ENCODE measurements around the gene KIF26A.

Gene KIF26A

GRCh38 chr14:104145826-104146601 lies 7.6 kb downstream of the KIF26A start:
- ChIA-PET CTCF (interaction anchor here (0.8 to 1.3 kb wide), 2 partner anchors 59 to 418 kb away, joined by 4 to 8 read pairs; no protein-coding TSS in a partner anchor), POLR2A (ENCODE audit: low non-redundant PET) (no interaction called here)
- H3K27ac ChIP-seq: no peak overlapping the region
- DNase-seq (ENCODE audit: low spot score): no peak
- TF ChIP-seq, protein P1, sequence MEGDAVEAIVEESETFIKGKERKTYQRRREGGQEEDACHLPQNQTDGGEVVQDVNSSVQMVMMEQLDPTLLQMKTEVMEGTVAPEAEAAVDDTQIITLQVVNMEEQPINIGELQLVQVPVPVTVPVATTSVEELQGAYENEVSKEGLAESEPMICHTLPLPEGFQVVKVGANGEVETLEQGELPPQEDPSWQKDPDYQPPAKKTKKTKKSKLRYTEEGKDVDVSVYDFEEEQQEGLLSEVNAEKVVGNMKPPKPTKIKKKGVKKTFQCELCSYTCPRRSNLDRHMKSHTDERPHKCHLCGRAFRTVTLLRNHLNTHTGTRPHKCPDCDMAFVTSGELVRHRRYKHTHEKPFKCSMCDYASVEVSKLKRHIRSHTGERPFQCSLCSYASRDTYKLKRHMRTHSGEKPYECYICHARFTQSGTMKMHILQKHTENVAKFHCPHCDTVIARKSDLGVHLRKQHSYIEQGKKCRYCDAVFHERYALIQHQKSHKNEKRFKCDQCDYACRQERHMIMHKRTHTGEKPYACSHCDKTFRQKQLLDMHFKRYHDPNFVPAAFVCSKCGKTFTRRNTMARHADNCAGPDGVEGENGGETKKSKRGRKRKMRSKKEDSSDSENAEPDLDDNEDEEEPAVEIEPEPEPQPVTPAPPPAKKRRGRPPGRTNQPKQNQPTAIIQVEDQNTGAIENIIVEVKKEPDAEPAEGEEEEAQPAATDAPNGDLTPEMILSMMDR (conservative IDR thresholded peaks at IDR 0.05; ENCODE audit: low read depth): no peak

DNA sequence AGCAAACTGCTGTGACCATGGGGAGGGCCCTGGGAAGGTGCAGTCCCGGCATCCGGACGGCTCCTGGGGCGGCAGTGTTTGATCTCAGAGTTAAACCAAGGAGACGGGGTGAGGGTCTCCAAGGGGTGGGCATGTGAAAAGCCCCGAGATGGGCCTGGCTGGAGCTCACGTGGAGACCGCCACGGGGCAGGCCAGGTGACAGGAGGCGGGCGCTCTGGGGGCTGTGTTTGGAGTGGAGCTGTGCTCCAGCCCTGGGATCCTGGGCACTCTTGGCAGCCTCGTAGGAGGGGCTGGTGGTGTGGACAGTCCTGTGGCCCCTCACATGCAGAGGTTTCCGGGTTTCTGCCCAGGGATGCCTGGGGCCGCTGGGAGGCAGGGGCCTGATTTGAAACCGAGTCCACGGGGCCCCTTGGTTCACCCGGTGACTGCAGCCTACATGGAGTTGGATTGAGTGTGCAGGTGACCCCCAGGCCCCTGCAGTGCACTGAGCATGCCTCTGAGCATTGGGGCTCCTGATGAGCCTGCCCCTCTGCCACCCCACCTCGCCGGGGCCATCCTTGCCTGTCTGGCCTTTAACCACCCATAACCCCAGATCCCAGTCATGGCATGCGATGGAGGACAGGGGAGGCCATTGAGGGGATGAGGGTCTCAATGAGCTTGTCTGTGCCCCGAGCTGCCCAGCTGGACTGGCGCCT lies 8.4 kb downstream of the KIF26A start:
- DNase-seq (ENCODE audit: low spot score): no peak
- ChIA-PET POLR2A (ENCODE audit: low non-redundant PET) (no interaction called here), CTCF (no interaction called here)
- TF ChIP-seq, protein P1 (conservative IDR thresholded peaks at IDR 0.05; ENCODE audit: low read depth): no peak
- H3K27ac ChIP-seq: no peak overlapping the region

- DNase-seq (ENCODE audit: low spot score): no peak
- POLR2A ChIA-PET (ENCODE audit: low non-redundant PET): no interaction called here
- H3K27ac ChIP-seq: no peak overlapping the region
- TF ChIP-seq, protein P1 (conservative IDR thresholded peaks at IDR 0.05; ENCODE audit: low read depth): no peak
- CTCF ChIA-PET: no interaction called here
Observed at GRCh38 chr14:104147346-104148125, 9.1 kb downstream of the KIF26A start.

GRCh38 chr14:104148433-104149277 lies 10.3 kb downstream of the KIF26A start:
- no peak for DNase-seq (ENCODE audit: low spot score)
- TF ChIP-seq, protein P1 (conservative IDR thresholded peaks at IDR 0.05; ENCODE audit: low read depth): no peak
- H3K27ac ChIP-seq: no peak overlapping the region
- CTCF ChIA-PET: interaction anchor here (0.6 kb wide), 1 partner anchor 521 kb away, joined by 5 read pairs; no protein-coding TSS in a partner anchor
- POLR2A ChIA-PET (ENCODE audit: low non-redundant PET): no interaction called here

DNA sequence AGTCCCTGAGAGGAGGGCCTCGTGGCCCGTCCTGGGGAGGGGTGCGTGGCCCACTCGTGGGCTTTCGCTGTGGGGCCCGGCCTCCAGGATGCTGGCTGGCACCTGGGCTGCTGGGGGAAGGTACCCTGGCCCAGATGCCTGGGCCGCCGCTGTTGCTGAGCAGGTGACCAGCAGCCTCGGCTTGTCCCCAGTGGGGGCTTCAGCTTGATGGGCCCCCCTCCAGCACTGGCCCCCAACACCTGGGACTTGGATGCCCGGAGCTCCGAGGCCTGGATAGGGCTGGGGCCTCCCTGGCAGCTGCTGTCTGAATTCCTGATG lies 10.8 kb downstream of the KIF26A start:
- POLR2A ChIA-PET (ENCODE audit: low non-redundant PET): no interaction called here
- TF ChIP-seq, protein P1 (conservative IDR thresholded peaks at IDR 0.05; ENCODE audit: low read depth): no peak
- DNase-seq (ENCODE audit: low spot score): no peak
- H3K27ac ChIP-seq: peak overlapping the region; percentile 16; the same call in 1 of the 2 replicates
- CTCF ChIA-PET: interaction anchor here (0.6 kb wide), 1 partner anchor 520 kb away, joined by 5 read pairs; no protein-coding TSS in a partner anchor

Data from RWPE1 (cell line).